H1 (cell line): ENCODE results near the gene KRTAP3-1. TPM values are rescaled to one million over a fixed set of nuclear protein-coding genes. Genes with fewer than 3 reads are reported as not detected.
"Not testable (repeated sequence)": the region's sequence is repeated elsewhere in the genome, so short reads cannot be mapped to it uniquely, and the experiment has no call there.

Experiments used
- CTCF ChIA-PET: fragments of 300-600 bp; sonication (Branson Sonifier 250); formaldehyde crosslinking; loops from one replicate; lab custom pipeline; 2021; ENCODE audit not compliant: partially characterized antibody; lab: Charles Lee
- POLR2A ChIA-PET: fragments of 300-600 bp; sonication (Branson Sonifier 250); formaldehyde crosslinking; loops from one replicate; lab custom pipeline; 2021; ENCODE audit warnings: inconsistent platforms; ENCODE audit not compliant: partially characterized antibody; lab: Charles Lee
- DNase-seq, 2 experiments: peaks; one replicate each; pipeline versions ENCODE4 v3.0.0 to v3.0.0-alpha.2; 2010 to 2022; ENCODE audit warnings: low spot score in 2 of 2, low read depth in 1 of 2, mixed read lengths in 1 of 2
- FAIRE-seq: peaks from 2 replicates; lab custom pipeline; 2011; peaks lifted over from hg19 to GRCh38; lab: Jason Lieb, UNC
- H2AFZ ChIP-seq: 2 replicates; pipeline ENCODE4 v1.8.1; 2012; ENCODE audit warnings: low read length, inconsistent platforms
- H2AK5ac ChIP-seq: 2 replicates; pipeline ENCODE4 v1.6.1; 2013; ENCODE audit warnings: low read depth, low read length
- H2BK120ac ChIP-seq: replicated peaks from 2 replicates; pipeline ENCODE3; 2013; ENCODE audit warnings: low read depth, low read length, inconsistent platforms
- H2BK12ac ChIP-seq: 2 replicates; pipeline ENCODE4 v1.6.1; 2013; ENCODE audit warnings: low read depth, low read length
- H2BK15ac ChIP-seq: 2 replicates; pipeline ENCODE4 v1.6.1; 2013; ENCODE audit warnings: low read length
- H2BK20ac ChIP-seq: 2 replicates; pipeline ENCODE4 v1.6.1; 2013; ENCODE audit warnings: low read length
- H2BK5ac ChIP-seq: 2 replicates; pipeline ENCODE4 v1.6.1; 2013; ENCODE audit warnings: low read depth, low read length
- H3K14ac ChIP-seq: 2 replicates; pipeline ENCODE4 v1.6.1; 2013; ENCODE audit warnings: inconsistent platforms; ENCODE audit not compliant: insufficient read length
- H3K18ac ChIP-seq: 2 replicates; pipeline ENCODE4 v1.6.1; 2013; ENCODE audit warnings: low read length; ENCODE audit errors: extremely low read depth
- H3K23ac ChIP-seq: 2 replicates; pipeline ENCODE4 v1.6.1; 2013; ENCODE audit warnings: inconsistent platforms; ENCODE audit not compliant: insufficient read length
- H3K23me2 ChIP-seq: 2 replicates; pipeline ENCODE4 v1.6.1; 2013; ENCODE audit warnings: low read depth, low read length
- H3K27ac ChIP-seq: 2 replicates; pipeline ENCODE4 v1.6.1; 2011; ENCODE audit warnings: low read depth, low read length, inconsistent platforms
- H3K27me3 ChIP-seq, 4 experiments: replicated peaks in 1 of 4; 1 replicate in 1 of 4; 2 replicates in 3 of 4; pipeline versions ENCODE4 v1.6.1 to v1.8.1; 2011 to 2013; ENCODE audit warnings: low read length in 3 of 4, mild to moderate bottlenecking in 3 of 4, inconsistent platforms in 2 of 4, mixed read lengths in 2 of 4, moderate library complexity in 1 of 4; ENCODE audit not compliant: control insufficient read depth in 3 of 4, insufficient read depth in 3 of 4; ENCODE audit errors: extremely low read depth in 1 of 4
- H3K36me3 ChIP-seq, 4 experiments: 2 replicates each; pipeline versions ENCODE4 v1.6.1 to v1.8.1; 2011 to 2013; ENCODE audit warnings: mild to moderate bottlenecking in 4 of 4, low read length in 3 of 4, moderate library complexity in 2 of 4, control low read depth in 1 of 4, inconsistent platforms in 1 of 4; ENCODE audit not compliant: insufficient read depth in 4 of 4, control insufficient read depth in 2 of 4
- H3K4ac ChIP-seq: replicated peaks from 2 replicates; pipeline ENCODE3; 2013; ENCODE audit warnings: low read length, low read depth, mixed read lengths, inconsistent platforms; ENCODE audit not compliant: insufficient read length
- H3K4me1 ChIP-seq, 4 experiments: replicated peaks in 1 of 4; 1 replicate in 1 of 4; 2 replicates in 3 of 4; pipeline versions ENCODE4 v1.6.1 to v1.8.1; 2011 to 2013; ENCODE audit warnings: low read length in 3 of 4, inconsistent platforms in 2 of 4, mixed read lengths in 1 of 4; ENCODE audit not compliant: insufficient read depth in 4 of 4, control insufficient read depth in 3 of 4
- H3K4me2 ChIP-seq, 2 experiments: 2 replicates each; pipeline versions ENCODE4 v1.6.1 to v1.8.1; 2011 to 2013; ENCODE audit warnings: low read depth in 2 of 2, low read length in 2 of 2, control low read depth in 1 of 2, inconsistent platforms in 1 of 2, mild to moderate bottlenecking in 1 of 2; ENCODE audit not compliant: insufficient read depth in 1 of 2
- H3K4me3 ChIP-seq, 4 experiments: fragments of 200-600, 300-600 bp in 1 of 4; sonication (generic), shearing (Covaris generic), sonication (Bioruptor Twin) in 1 of 4; 2 replicates each; pipeline versions ENCODE4 v1.5.1 to v1.8.1; 2011 to 2016; ENCODE audit warnings: low read length in 4 of 4, low read depth in 3 of 4, control low read depth in 2 of 4, inconsistent platforms in 2 of 4, mild to moderate bottlenecking in 2 of 4, mixed read lengths in 1 of 4, moderate library complexity in 1 of 4; ENCODE audit not compliant: insufficient read depth in 2 of 4; ENCODE audit errors: extremely low read depth in 1 of 4
- H3K56ac ChIP-seq: replicated peaks from 2 replicates; pipeline ENCODE3; 2013; ENCODE audit warnings: low read depth, mild to moderate bottlenecking, mixed read lengths, low read length, inconsistent platforms; ENCODE audit not compliant: insufficient read length
- H3K79me1 ChIP-seq: 2 replicates; pipeline ENCODE4 v1.6.1; 2013; ENCODE audit warnings: low read depth, low read length, control low read depth
- H3K79me2 ChIP-seq, 2 experiments: 2 replicates each; pipeline versions ENCODE4 v1.6.1 to v1.8.1; 2012 to 2013; ENCODE audit warnings: low read length in 2 of 2, mild to moderate bottlenecking in 2 of 2, inconsistent platforms in 1 of 2; ENCODE audit not compliant: insufficient read depth in 2 of 2, control insufficient read depth in 1 of 2
- H3K9ac ChIP-seq, 4 experiments: replicated peaks in 1 of 4; 1 replicate in 1 of 4; 2 replicates in 3 of 4; pipeline versions ENCODE4 v1.6.1 to v1.8.1; 2011 to 2013; ENCODE audit warnings: low read depth in 3 of 4, low read length in 3 of 4, control low read depth in 2 of 4, mild to moderate bottlenecking in 2 of 4, moderate library complexity in 2 of 4, inconsistent platforms in 1 of 4; ENCODE audit errors: extremely low read depth in 1 of 4
- H3K9me3 ChIP-seq, 2 experiments: 2 replicates each; pipeline versions ENCODE4 v1.6.1 to v1.8.1; 2012 to 2013; ENCODE audit warnings: mild to moderate bottlenecking in 2 of 2, moderate library complexity in 2 of 2, control low read depth in 1 of 2, inconsistent platforms in 1 of 2, low read depth in 1 of 2, low read length in 1 of 2, mixed read lengths in 1 of 2; ENCODE audit not compliant: insufficient read depth in 2 of 2
- H4K20me1 ChIP-seq, 2 experiments: replicated peaks in 1 of 2; 2 replicates each; pipeline versions ENCODE3 to v1.8.1; 2011 to 2013; ENCODE audit warnings: inconsistent platforms in 2 of 2, low read length in 2 of 2, mild to moderate bottlenecking in 1 of 2; ENCODE audit not compliant: insufficient read depth in 2 of 2, control insufficient read depth in 1 of 2
- H4K5ac ChIP-seq: 2 replicates; pipeline ENCODE4 v1.6.1; 2013; ENCODE audit warnings: low read length, low read depth, mixed read lengths, inconsistent platforms; ENCODE audit not compliant: insufficient read length
- H4K8ac ChIP-seq: 2 replicates; pipeline ENCODE4 v1.8.0; 2013; ENCODE audit warnings: mild to moderate bottlenecking, moderate library complexity, low read length, inconsistent platforms; ENCODE audit not compliant: insufficient read depth; ENCODE audit errors: extremely low read depth
- H4K91ac ChIP-seq: replicated peaks from 2 replicates; pipeline ENCODE3; 2013; ENCODE audit warnings: low read length, mixed read lengths, inconsistent platforms; ENCODE audit not compliant: insufficient read length
- WGBS, 2 experiments: shearing (Covaris generic) in 1 of 2; methylation state at CpG; one replicate each; pipeline versions ENCODE4 v1.1.6 to v1.1.7; 2013 to 2015; ENCODE audit warnings: low lambda C conversion rate in 2 of 2, mixed read lengths in 2 of 2, inconsistent platforms in 1 of 2, low coverage in 1 of 2, missing lambda C conversion rate in 1 of 2; ENCODE audit not compliant: insufficient replicate concordance in 2 of 2, insufficient coverage in 1 of 2, insufficient read length in 1 of 2; ENCODE audit errors: extremely low coverage in 1 of 2, missing lambda C conversion rate in 1 of 2; 5-methylcytosine and 5-hydroxymethylcytosine counted together
- polyA plus RNA-seq, 7 experiments: library from polyadenylated mRNA; depleted of rRNA in 3 of 7; stranded (reverse) in 5 of 7; unstranded in 2 of 7; fragments of >200 nt in 5 of 7; fragments of 200-250 nt in 2 of 7; gene quantifications; 1 replicate in 5 of 7; 2 replicates in 1 of 7; 4 replicates in 1 of 7; pipeline versions ENCODE4 v1.2.1 to v1.2.3, GENCODE V29; 2011 to 2013; ENCODE audit warnings: missing spikeins in 2 of 7, mixed read lengths in 2 of 7
- total RNA-seq: library from RNA; stranded (reverse); fragmentation: NEBNext Ultra II Directional; extraction: Animal tissue kit (Norgen Biotek cat#: 25700); gene quantifications from 2 replicates; pipeline ENCODE4 v1.2.1, GENCODE V29; 2021

Gene KRTAP3-1
- total and polyA plus RNA-seq, 2 of the 8 experiments (the other 6 are each of a cell fraction or from before 2014, with no cell fraction given), result not detected

DNA sequence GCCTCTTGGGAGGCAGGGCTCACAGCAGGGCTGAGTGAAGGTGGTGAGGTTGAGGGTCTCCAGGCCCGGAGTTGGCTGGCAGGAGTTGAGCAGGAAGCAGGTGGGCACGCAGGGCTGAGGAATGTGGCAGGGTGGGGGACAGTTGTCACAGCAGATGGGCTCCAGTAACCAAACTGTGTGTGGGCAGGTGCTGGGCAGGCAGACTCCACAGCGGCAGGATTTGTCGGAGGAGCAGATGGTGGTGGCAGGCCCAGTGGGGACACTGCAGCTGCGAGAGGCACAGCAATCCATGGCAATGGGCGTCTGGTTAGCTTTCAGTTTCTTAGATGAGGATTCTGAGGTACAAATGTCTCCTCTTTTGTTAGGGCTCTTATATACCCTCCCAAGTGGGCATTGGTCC, 9.4 kb downstream of the KRTAP3-1 start, which contains the start of gene KRTAP3-2:
Gene KRTAP3-2, minus strand, starts transcription at position 344 of the 400 bp plus-strand sequence. Its CDS starts 53 bp downstream, at position 291.
- H3K36me3 ChIP-seq, H2AFZ ChIP-seq, H3K56ac ChIP-seq, H3K4ac ChIP-seq, H2BK12ac ChIP-seq, H4K5ac ChIP-seq, H4K91ac ChIP-seq, H3K27me3 ChIP-seq, H2BK120ac ChIP-seq, H2BK15ac ChIP-seq, H3K23me2 ChIP-seq, H3K9me3 ChIP-seq, CTCF ChIA-PET, H3K4me3 ChIP-seq, H3K23ac ChIP-seq, POLR2A ChIA-PET, H2BK5ac ChIP-seq, H2AK5ac ChIP-seq, DNase-seq, H3K4me2 ChIP-seq, FAIRE-seq, H3K79me2 ChIP-seq, H4K20me1 ChIP-seq, H3K4me1 ChIP-seq, H4K8ac ChIP-seq, H3K79me1 ChIP-seq, H3K9ac ChIP-seq, H3K14ac ChIP-seq, H3K18ac ChIP-seq, H2BK20ac ChIP-seq, H3K27ac ChIP-seq: not testable (repeated sequence)
- WGBS, 2 experiments, result 78% methylated on average over 5 of the region's 6 CpGs; no CpG with 5 or more reads in 1 of the 2 experiments
